ENCODE results near the gene ADORA2B.
"Not testable (repeated sequence)": the region's sequence is repeated elsewhere in the genome, so short reads cannot be mapped to it uniquely, and the experiment has no call there.

Gene ADORA2B

DNA sequence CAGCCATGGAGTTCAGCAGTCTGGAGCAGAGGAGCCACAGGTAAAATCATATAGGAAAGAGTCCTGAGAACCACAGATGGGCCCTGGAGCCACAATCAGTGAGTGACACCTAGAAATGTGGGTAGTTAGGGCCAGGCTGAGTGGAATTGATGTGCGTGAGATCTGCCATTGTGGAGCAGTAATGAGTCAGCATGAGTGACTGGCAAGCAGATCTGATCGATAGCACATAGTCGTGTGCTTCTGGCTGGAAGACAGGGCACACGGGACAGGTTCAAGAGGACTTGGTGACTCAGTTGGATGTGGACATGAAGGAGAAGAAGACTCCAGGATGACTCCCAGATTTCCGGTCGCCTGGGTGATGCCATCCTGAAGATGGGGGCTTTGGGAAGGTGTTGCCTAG is 12.3 kb downstream of the ADORA2B start:
- DNase-seq = no peak

DNA sequence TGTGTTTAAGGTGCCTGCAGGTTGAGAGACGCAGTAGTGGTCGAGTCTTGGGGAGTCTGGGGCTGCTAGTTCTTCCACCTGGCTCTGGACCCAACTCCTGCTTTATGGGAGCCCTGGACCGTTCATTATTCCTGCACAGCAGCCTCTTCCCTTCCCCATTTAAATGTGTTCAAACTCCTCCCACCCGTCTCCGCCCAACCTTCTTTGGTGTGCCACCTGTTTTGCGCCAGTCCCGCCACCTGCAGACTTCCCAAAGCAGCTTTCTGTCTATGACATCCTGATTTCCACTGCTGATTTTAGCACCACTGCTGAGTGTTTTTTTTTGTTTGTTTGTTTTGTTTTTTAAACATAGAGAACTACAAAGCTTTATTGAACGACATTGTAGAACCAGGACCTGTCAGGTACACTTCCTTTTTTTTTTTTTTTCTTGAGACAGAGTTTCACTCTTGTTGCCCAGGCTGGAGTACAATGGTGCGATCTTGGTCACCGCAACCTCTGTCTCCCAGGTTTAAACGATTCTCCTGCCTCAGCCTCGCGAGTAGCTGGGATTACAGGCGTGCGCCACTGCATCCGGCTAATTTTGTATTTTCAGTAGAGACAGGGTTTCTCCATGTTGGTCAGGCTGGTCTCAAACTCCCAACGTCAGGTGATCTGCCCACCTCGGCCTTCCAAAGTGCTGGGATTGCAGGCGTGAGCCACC is 12.8 kb downstream of the ADORA2B start:
- DNase-seq = no peak

DNA sequence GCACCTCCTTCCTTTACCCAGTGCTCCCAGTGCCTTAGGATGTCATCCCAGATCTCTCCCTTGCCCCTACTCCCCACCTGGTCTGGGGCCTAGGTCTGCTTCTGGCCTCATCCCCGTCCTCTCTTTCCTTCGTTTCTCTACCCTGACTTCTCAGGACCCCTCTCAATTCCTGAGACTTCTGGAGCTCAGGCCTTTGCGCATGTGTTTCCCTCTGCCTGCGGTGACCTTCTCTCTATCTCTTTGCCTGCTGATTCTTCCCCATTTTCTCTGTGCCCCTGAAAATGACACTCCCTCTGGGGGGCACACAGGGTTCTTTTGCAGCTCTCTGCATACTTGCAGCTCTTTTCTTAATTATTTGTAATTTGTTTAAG is 13.5 kb downstream of the ADORA2B start:
- DNase-seq = no peak

DNA sequence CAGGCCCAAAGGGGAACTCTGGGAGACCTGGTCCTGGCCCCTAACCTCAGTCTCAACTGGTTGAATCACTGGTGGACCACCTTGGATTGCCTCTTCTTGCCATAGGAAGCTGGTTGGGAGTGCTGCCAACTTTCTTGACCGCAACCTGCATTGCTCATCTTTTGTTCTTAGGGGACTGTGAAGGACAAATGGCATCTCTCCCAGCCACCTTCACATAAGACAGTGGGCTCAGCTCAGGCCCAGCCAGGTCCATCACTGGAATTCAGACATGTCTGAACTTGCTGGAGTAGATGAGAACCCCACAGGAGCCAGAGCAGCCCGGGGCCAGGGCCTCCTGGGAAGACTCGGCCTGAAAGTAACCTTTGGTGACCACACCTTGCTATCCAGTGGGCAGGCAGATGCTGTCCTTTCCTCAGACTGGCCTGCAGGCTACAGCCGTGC is 18.8 kb downstream of the ADORA2B start:
- DNase-seq = no peak

DNA sequence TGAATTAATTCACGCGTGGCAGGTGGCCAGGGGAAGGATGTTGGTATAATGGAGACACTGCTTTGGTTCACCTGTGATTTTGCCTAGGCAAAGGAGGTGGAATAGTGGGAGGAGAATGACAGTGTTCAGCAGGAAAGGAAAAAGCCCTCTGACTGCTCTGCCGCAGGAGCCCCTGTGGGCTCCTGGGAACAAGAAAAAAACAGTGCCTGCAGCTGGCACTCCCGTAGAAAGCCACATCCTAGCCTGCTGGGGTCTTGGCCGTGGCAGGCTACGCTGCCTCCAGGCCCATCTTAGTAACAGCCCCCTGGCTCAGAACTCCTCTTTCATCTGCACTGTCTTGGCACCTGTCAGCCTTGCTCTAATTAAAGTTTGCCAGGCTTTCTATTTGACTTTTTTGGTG is 20.6 kb downstream of the ADORA2B start:
- DNase-seq = no peak

DNA sequence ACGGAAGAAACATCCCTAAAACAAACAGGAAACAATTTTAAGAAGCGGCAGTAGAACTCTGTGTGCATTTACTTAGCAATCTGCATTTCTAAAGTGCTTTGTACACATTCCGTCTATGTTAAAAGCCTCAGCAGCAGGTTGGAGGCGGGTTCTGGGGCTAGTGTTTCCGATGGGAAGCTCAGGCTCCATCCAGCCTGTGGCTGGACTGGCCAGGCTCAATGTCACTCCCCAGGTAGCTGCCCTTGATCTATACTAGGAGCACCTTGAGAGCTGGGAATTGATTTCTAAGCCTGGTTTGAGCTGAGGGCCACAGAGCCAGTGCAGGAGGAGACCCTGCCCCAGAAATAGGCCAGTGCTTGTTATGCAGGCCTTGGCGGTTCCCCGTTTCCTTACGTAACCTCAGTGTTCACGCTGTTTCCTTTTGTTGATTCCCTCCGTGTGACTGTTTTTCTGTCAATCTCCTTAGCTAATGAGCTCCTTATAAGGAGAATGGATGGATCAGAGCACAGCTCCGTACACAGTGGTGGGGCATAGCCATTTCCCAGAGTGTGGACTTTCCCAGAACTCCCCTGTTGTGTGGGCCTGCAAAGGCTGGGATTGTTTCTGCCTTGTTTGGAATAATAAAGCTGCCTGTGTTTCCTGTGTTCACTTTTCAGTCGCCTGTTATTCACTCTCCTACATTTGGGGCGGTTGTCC is 21.4 kb downstream of the ADORA2B start:
- DNase-seq = peak in 1 of 2 donors; percentile 26

DNA sequence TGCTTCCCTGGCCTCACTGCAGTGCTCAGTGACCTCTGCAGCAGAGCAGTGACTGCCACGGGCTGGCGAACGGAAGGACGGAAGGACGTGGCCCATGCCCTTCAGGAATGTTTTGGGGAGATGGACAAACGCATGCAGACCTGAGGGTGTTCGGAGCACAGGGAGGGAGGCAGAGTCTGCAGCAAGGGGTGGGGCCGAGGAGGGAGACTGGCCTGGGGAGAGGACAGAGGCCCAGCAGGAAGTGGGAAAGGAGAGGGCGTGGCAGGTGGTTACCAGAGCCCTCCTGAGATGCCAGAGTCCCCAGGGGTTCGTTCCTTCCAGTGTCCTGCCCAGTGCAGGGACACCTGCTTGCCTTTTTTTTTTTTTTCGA is 21.9 kb downstream of the ADORA2B start:
- DNase-seq = no peak

DNA sequence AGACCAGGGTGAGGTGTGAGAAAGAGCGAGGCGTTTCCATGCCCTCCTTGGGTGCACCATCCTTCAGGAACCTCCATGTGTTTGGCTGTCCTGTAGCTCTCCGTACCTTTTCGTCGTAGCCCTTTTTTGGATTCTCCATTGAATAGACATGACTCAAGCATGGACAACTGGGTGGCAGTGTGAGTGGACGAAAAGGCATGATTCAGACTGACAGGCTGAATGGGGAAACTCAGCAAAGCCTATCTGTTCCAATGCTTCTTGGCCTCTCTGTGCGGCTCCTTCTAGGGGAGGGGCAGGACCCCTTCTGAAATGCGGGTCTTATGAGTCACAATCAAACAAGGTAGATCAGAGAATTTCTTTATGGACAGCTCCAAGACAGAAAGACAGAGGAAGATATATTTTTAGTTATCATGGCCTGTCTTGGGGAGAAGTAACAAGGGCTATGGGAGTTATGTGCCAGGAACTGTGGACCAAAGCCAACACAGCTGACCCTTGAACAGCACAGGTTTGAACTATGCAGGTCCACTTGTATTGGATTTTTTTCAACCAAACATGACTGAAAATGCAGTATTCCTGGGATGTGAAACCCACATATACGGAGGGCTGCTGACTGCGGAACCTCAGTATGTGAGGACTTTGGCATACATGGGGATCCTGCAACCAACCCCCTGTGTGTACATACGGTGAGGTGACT is 22.9 kb downstream of the ADORA2B start:
- no peak for DNase-seq

DNA sequence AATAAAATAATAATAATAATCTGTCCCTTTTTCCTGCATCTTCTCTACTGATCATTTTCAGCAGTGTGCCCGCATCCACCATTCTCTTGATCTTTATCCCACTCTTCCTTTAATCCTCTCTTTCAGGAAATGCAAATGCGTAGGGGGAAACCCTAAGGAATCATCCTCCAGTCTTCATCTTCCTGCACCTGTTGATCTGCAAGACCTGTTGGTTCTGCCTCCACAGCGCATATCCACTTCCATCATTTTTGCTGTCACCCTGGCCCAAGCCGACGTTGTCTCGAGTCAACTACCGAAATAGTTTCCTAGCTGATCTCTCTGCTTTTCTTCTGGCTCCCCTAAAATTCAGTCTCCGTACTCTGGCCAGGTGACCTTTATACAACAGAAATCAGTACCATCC is 24.5 kb downstream of the ADORA2B start:
- no peak for DNase-seq

DNA sequence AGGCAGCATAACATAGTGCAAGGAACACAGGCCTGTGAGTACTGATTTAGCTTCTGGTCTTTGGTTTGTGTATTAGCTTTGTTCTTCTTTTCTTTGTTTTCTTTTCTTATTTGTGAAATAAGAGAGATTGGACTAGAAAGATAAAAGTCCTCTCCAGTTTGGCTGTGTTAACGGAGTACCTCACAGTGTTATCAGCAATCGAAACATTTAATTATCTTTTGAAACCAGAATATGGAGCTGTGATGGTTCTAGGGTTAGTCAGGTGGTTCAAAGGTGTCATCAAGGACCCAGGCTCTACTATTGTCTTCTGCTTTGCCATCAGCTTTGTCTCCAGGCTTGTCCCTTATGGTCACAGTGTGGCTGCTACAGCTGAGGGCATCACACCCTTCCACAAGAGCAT is 25.6 kb downstream of the ADORA2B start:
- DNase-seq = no peak

DNA sequence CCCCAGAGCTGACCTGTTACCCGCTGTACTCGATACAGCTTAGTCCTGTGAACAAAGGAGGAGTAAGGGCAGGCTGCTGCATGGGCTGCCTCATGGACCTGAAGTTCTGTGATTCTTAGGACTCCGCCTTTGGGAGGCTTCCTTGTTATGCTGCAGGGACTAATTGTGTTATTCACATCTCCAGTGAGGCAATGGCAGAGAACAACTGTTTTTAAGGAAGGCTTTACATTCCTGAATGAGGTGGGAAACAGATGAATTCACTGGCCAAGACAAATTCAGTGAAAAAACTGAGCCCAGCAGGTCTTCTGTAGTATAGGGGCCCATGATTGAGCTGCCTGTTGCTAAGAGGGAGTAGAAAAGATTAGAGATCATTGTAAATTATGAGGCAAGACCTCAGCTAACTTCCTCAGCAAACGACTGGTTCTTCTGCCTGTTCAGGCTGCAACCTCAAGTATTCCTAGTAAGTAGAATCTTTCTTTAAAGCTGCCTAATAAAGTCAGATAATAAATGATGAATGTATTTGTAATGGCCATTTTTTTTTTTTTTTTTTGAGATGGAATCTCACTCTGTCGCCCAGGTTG is 26.3 kb downstream of the ADORA2B start:
- DNase-seq = no peak

DNA sequence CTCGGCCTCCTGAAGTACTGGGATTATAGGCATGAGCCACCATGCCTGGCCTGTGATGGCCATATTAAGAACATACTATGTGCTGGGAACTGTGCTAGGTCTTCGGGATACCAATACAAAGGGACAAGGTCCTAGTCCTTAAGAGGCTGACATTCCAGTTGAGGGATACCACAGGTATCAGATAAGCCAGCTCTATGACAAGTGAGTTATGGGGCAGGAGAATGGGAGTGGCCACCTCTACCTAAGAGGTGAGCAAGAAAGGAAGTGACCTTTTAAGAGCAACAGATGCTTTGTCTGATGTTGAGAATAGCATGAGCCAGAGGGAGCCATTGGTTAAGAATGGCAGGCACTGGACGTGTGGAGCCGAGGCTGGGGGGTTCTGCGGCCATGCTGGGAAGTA is 27.0 kb downstream of the ADORA2B start:
- DNase-seq = no peak

DNA sequence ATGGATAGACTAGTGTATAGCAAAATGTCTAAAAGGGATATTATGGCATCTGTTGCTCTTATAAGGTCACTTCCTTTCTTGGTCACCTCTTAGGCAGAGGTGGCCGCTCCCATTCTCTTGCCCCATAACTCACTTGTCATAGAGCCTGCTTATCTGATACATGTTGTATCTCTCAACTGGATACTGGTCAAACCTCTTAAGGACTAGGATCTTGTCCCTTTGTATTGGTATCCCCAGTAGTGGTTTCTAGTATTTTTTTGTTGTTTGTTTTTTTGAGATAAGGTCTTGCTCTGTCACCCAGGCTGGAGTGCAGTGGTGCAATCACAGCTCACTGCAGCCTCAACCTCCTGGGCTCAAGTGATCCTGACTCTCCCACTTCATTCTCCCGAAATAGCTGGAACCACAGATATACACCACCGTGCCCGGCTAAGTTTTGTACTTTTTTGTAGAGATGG is 27.6 kb downstream of the ADORA2B start:
- no peak for DNase-seq

DNA sequence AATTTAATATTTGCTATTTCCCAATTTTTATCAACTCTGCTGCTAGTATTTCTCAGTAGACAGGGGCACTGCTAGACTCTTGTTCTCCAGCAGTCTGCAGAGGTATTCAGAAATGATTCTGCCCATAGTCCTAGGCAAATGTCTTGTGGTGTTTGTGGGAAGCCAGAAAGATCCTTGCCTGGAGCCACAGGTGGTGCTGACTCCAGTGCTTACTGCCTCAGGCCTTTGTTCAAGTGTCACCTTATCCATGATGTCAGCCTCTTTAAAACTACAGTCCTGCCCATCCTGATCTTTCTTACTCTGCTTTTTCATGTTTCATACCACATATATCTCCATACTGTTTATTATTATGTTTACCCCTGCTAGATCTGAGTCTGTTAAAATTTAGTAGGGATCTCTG is 28.1 kb downstream of the ADORA2B start:
- no peak for DNase-seq

DNA sequence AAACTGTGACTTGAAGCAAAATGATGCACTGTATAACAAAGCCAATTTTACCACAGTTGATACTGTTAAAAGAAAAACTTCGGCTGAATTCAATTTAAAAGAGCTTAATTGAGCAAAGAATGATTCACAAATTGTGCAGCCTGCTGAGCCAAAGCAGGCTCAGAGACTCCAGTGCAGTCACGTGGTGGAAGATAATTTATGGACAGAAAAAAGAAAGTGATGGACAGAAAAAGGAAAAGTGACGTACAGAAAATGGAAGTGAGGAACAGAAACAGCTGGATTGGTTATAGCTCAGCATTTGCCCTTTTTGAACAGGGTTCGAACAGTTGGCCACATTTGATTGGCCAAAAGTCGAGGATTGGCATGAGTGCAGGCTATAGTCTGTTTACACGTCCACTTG is 28.9 kb downstream of the ADORA2B start:
- no peak for DNase-seq

DNA sequence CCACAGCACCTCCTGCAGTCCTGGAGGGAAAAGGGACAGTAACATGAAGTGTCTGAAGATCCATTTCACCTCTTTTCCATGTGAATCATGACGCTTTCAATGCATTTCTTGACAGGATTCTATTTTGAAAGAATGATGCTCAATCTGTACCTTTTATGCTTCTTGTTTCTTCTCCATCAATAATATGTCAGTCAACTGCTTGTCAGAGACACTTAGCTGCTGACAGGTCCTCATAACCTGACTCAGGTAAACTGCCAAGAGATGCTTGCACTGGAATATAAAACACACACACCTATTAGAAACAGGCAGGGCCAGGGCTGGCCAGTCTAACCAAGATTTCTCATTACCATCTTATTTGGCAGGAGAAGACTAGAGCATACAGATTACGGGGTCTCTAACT is 33.0 kb downstream of the ADORA2B start:
- DNase-seq = no peak

DNA sequence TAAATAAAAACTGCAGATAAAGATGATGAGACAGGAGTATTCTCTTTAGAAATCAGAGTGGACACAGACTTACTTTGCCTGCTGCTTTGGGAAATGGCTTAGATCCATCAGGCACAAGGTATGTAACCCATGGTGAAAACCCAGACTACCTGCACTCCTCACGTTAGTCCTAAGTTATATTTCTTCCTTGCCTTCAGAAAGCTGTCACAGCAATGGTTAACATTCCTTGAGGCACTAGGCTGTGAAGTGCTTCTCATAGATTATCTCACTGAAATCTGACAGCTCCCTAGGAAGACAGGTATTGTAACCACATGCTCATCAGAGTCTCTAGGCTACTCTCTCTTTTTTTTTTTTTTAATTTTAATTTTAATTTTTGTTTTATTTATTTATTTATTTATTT is 33.7 kb downstream of the ADORA2B start:
- no peak for DNase-seq

DNA sequence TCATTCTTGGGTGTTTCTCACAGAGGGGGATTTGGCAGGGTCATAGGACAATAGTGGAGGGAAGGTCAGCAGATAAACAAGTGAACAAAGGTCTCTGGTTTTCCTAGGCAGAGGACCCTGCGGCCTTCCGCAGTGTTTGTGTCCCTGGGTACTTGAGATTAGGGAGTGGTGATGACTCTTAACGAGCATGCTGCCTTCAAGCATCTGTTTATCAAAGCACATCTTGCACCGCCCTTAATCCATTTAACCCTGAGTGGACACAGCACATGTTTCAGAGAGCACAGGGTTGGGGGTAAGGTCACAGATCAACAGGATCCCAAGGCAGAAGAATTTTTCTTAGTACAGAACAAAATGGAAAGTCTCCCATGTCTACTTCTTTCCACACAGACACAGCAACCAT is 34.1 kb downstream of the ADORA2B start:
- not testable (repeated sequence) for DNase-seq

DNA sequence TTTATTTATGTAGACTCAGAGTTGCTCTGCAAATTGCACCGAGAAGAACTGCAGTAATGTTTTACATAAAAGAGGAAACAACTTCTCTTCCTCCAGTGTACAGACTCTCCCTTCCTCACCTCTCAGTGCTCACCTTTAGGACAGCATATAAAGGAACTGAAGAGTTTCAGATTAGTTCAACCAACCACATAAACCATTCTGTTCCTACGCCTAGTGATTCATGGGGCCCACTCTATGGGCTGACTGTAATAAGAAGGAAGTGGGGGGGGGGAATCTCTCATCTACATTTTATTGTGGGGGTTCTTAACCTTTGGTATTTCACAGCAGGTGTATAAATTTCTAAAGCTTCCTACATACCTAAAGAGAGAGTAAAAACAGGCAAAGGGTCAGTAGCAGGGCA is 36.3 kb downstream of the ADORA2B start:
- DNase-seq = peak in 1 of 2 donors; percentile 38

DNA sequence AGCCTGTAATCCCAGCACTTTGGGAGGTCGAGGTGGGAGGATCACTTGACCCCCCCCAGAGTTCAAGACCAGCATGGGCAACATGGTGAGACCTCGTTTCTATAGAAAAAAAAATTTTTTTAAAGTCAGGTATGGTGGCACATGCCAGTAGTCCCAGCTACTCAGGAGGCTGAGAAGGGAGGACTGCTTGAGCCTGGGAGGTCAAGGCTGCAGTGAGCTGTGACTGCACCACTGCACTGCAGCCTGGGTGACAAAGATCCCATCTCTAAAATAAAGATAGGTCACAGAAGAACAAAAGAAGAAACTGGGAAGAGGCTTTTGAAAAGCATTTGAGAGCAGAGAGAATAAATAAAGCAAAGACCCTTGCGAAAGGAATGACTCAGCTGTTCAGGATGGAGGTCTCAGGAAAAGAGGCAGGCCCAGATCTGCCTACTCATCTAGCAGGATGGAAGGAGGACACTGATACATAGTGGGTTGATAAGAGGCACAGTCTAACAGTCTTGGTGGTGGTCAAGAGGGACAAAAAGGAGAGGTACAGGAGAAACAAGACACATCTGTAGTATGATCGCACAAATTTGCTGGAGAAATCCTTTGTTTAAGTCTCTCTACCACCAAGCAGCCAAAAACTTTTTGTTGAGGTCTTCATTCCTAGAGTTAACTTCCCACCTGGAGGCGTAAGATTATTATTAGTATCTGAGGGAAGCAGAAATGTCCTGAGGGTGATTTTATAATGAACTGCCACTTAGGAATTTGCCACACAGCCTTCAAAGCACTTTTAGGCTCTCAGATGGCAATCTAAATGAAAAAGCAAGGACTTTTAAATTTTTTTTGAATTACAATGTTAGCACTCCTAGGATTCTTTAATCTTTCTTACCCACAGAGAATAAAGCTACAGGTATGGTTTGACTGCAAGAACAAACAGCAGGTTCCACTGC is 37.0 kb downstream of the ADORA2B start:
- DNase-seq = peak in 1 of 2 donors; percentile 58

DNA sequence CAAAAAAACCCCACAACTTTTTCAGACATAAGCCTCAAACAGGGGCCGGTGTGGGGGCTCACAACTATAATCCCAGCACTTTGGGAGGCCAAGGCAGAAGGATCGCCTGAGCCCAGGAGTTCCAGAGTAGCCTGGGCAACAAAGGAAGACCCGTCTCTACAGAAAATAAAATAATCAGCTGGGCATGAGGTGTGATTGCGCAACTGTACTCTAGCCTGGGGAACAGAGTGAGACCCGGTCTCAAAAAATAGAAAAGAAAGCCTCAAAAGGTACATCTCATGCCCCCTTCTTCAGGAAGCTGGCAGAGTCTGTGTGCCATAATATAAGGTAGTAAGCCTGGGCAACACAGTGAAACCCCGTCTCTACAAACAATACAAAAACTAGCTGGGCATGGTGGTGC is 51.4 kb downstream of the ADORA2B start:
- no peak for DNase-seq

DNA sequence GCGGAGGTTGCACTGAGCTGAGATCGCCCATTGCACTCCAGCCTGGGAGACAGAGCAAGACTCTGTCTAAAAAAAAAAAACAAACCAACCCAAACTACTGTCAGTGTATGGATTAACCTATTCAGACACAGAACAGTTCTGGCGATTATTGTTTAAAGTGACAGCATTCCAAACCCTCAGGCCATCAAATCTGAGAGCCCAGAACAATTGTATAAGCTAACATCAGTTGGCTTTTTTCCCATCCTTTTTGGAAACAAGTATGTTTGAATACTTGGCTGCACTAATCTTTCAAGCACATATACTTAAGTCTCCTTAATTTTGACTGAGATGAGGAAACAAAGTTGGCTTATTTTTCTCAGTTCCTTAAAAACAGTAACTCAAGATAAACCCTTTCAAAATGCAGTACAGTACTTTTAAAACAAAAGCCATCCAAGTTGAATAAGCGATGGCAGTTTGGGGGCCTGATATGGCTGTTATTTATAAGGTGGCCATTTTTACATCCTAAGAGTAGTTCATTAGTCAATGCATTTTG is 53.2 kb downstream of the ADORA2B start:
- no peak for DNase-seq

Measured in bone marrow (tissue), 2 donors.